Mesothelial cell of epicardium (in vitro differentiated cells): ENCODE results near the gene TRPC5OS. TPM values are rescaled to one million over a fixed set of nuclear protein-coding genes. Genes with fewer than 3 reads are reported as not detected.

Experiments used
- DNase-seq, 2 experiments: peaks; one replicate each; pipeline ENCODE4 v3.0.0; 2021; ENCODE audit warnings: low spot score in 2 of 2; ENCODE audit not compliant: unreplicated experiment in 2 of 2
- H3K27ac Mint-ChIP-seq: 2 replicates; pipeline ENCODE4 v1.8.0; 2021; ENCODE audit warnings: mixed read lengths
- H3K27me3 Mint-ChIP-seq: 2 replicates; pipeline ENCODE4 v1.8.0; 2021; ENCODE audit warnings: low read depth, mixed read lengths
- H3K36me3 Mint-ChIP-seq: 2 replicates; pipeline ENCODE4 v1.8.0; 2021; ENCODE audit warnings: mixed read lengths
- H3K4me1 Mint-ChIP-seq: 2 replicates; pipeline ENCODE4 v1.8.0; 2021; ENCODE audit warnings: mixed read lengths
- H3K4me3 Mint-ChIP-seq: 2 replicates; pipeline ENCODE4 v1.8.0; 2021; ENCODE audit warnings: mild to moderate bottlenecking, moderate library complexity, mixed read lengths
- H3K9me3 Mint-ChIP-seq: 2 replicates; pipeline ENCODE4 v1.8.0; 2021; ENCODE audit warnings: mixed read lengths
- CTCF ChIP-seq: fragments of 200-600 bp; sonication (generic); IDR thresholded peaks from one replicate; pipeline ENCODE4 v1.5.0; 2021; ENCODE audit warnings: antibody characterized with exemption; ENCODE audit not compliant: unreplicated experiment
- total RNA-seq: library from RNA; stranded (reverse); gene quantifications from 3 replicates; pipeline ENCODE4 v1.2.1, GENCODE V29; 2021

The TRPC5OS gene
- total RNA-seq, 1 donor from 2014 or later, result 0.09 TPM

- Mint-ChIP-seq H3K36me3 (no peaks in the 10 kb centered on the region), H3K27ac (no peak overlapping the region), H3K27me3 (peaks cover 27% of the 10 kb centered on the region), H3K4me1 (no peaks in the 10 kb centered on the region), H3K9me3 (no peaks in the 10 kb centered on the region), H3K4me3 (no peak overlapping the region)
- no peak for DNase-seq
- TF ChIP-seq CTCF, result no peak
These were observed 27.4 kb upstream of the TRPC5OS start for GRCh38 chrX:111848541-111848940.

GRCh38 chrX:111850975-111851374 is 25.0 kb upstream of the TRPC5OS start:
- Mint-ChIP-seq H3K4me1 (no peaks in the 10 kb centered on the region), H3K36me3 (no peaks in the 10 kb centered on the region), H3K27ac (no peak overlapping the region), H3K9me3 (no peaks in the 10 kb centered on the region), H3K27me3 (peaks cover 27% of the 10 kb centered on the region), H3K4me3 (no peak overlapping the region)
- no peak for TF ChIP-seq CTCF
- no peak for DNase-seq

GRCh38 chrX:111854556-111855490 is 21.2 kb upstream of the TRPC5OS start:
- Mint-ChIP-seq H3K27me3 (peaks cover 9% of the 10 kb centered on the region), H3K4me1 (peaks cover 11% of the 10 kb centered on the region), H3K4me3 (no peak overlapping the region), H3K27ac (no peak overlapping the region), H3K9me3 (no peaks in the 10 kb centered on the region), H3K36me3 (no peaks in the 10 kb centered on the region)
- no peak for DNase-seq
- no peak for TF ChIP-seq CTCF

GRCh38 chrX:111857534-111858060 is 18.4 kb upstream of the TRPC5OS start:
- no peaks in the 10 kb centered on the region for H3K27me3 Mint-ChIP-seq
- no peak overlapping the region for H3K4me3 Mint-ChIP-seq
- H3K27ac Mint-ChIP-seq, result no peak overlapping the region

GRCh38 chrX:111861605-111862004 is 14.4 kb upstream of the TRPC5OS start:
- Mint-ChIP-seq H3K4me1 (peaks cover 11% of the 10 kb centered on the region), H3K36me3 (no peaks in the 10 kb centered on the region), H3K4me3 (no peak overlapping the region), H3K9me3 (no peaks in the 10 kb centered on the region), H3K27me3 (no peaks in the 10 kb centered on the region), H3K27ac (no peak overlapping the region)
- TF ChIP-seq CTCF, result no peak
- DNase-seq, result no peak

More at GRCh38 chrX:111857534-111858060, 18.4 kb upstream of the TRPC5OS start:
- H3K36me3 Mint-ChIP-seq, result no peaks in the 10 kb centered on the region
- DNase-seq, result no peak
- peaks cover 11% of the 10 kb centered on the region for H3K4me1 Mint-ChIP-seq
- TF ChIP-seq CTCF, result no peak
- no peaks in the 10 kb centered on the region for H3K9me3 Mint-ChIP-seq
